Hippocampal formation (tissue), 2 donors: ENCODE data around the gene TMEM218.
"Not testable (repeated sequence)": the region's sequence is repeated elsewhere in the genome, so short reads cannot be mapped to it uniquely, and the experiment has no call there.

Experiments used
- DNase-seq, 2 donors: peaks; one replicate each; lab custom pipeline; 2025; lab: John Stamatoyannopoulos, UW

Gene TMEM218

GRCh38 chr11:125075242-125075625 lies 36.2 kb downstream of the TMEM218 start:
- DNase-seq = no peak

- no peak for DNase-seq
Measured at GRCh38 chr11:125074511-125075241, 36.8 kb downstream of the TMEM218 start.

GRCh38 chr11:125073616-125074483 lies 37.6 kb downstream of the TMEM218 start:
- DNase-seq = no peak

GRCh38 chr11:125072961-125073590 lies 38.4 kb downstream of the TMEM218 start:
- no peak for DNase-seq

- peak; percentile 16 to 18 for DNase-seq
Measured at GRCh38 chr11:125072218-125072960, 39.0 kb downstream of the TMEM218 start.

GRCh38 chr11:125071846-125072217 lies 39.6 kb downstream of the TMEM218 start:
- no peak for DNase-seq

- no peak for DNase-seq
Measured at GRCh38 chr11:125071435-125071834, 40.0 kb downstream of the TMEM218 start.

- peak; percentile 15 to 46 for DNase-seq
Measured at GRCh38 chr11:125070699-125071254, 40.6 kb downstream of the TMEM218 start.

GRCh38 chr11:125069796-125070195 lies 41.6 kb downstream of the TMEM218 start:
- no peak for DNase-seq

GRCh38 chr11:125069008-125069407 lies 42.4 kb downstream of the TMEM218 start:
- no peak for DNase-seq

GRCh38 chr11:125068368-125068767 lies 43.1 kb downstream of the TMEM218 start:
- DNase-seq = no peak

- DNase-seq = no peak
Measured at GRCh38 chr11:125064070-125064469, 47.4 kb downstream of the TMEM218 start.

GRCh38 chr11:125063429-125064043 lies 47.9 kb downstream of the TMEM218 start:
- no peak for DNase-seq

- peak in 1 of 2 donors; percentile 47 for DNase-seq
Measured at GRCh38 chr11:125062931-125063428, 48.4 kb downstream of the TMEM218 start, which contains the start of gene SLC37A2. Gene SLC37A2, plus strand, starts transcription at chr11:125063305. Its CDS starts 63 bp downstream, at chr11:125063368.

- no peak for DNase-seq
Measured at GRCh38 chr11:125062218-125062930, 49.1 kb downstream of the TMEM218 start.

- DNase-seq = no peak
Measured at GRCh38 chr11:125061281-125061680, 50.1 kb downstream of the TMEM218 start.

GRCh38 chr11:125057693-125058016 lies 53.8 kb downstream of the TMEM218 start:
- no peak for DNase-seq

- no peak for DNase-seq
Measured at GRCh38 chr11:125056931-125057692, 54.3 kb downstream of the TMEM218 start.

- not testable (repeated sequence) for DNase-seq
Measured at GRCh38 chr11:125056111-125056510, 55.3 kb downstream of the TMEM218 start.
